ENCODE results near the gene NTN4.
"Not testable (repeated sequence)": the region's sequence is repeated elsewhere in the genome, so short reads cannot be mapped to it uniquely, and the experiment has no call there.

The NTN4 gene

DNA sequence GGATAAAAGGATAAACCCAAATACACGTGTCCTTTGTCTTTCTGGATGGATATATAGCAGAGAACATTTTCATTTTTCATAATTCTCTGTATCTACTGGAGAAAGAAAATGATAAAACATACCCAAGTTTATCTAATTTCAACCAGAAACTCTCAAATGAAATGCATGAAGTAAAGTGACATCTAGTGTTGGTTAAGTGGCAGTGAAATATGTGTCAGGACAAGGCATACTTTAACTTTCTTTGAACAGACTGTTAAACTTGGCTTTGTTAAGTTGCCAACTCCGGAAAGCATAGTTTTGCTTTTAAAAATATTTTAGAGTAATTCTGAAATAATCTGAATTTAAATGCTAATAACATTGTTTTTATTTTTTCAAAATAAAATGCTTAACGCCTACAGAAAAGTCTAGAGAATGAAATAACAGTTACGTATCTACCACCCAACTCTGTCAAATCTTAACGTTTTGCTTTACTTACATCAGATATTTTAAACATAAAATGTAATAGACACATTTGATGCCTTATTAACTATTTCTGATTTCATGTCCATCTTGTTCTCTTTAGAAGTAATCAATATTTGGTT lies 25.2 kb upstream of the NTN4 start:
- 100% methylated on average over 2 of the region's 5 CpGs; no CpG with 5 or more reads in 1 of the 2 experiments for WGBS, 2 experiments (ENCODE audit: insufficient coverage in 2 of 2)
- no peak overlapping the region for H3K27ac ChIP-seq (ENCODE audit: low read depth, low read length, severe bottlenecking)

DNA sequence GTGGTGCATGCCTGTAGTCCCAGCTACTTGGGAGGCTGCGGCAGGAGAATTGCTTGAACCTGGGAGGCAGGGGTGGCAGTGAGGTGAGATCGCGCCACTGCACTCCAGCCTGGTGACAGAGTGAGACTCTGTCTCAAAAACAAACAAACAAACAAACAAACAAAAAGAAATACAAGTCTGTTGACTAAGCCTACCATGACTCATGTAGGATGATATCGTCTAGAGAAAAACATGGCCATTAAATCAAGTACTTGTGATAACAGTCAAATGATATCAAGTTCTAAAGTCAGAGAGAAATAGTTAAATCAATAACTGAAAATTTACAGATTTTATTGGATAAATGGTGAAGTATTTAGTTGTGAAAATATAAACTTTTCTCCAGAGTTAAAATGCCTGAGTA lies 21.6 kb upstream of the NTN4 start:
- H3K4me3 ChIP-seq (ENCODE audit: extremely low read depth, insufficient read depth, low read length, poor library complexity, severe bottlenecking); H3K27ac ChIP-seq (ENCODE audit: low read depth, low read length, severe bottlenecking); H3K9me3 ChIP-seq (ENCODE audit: control insufficient read depth, low read length); H3K36me3 ChIP-seq (ENCODE audit: control insufficient read depth, insufficient read depth, low read length); H3K4me1 ChIP-seq (ENCODE audit: control insufficient read depth, insufficient read depth, low read length, poor library complexity, severe bottlenecking): not testable (repeated sequence)
- no CpG with 5 or more reads among the region's 4 CpGs for WGBS, 2 experiments (ENCODE audit: insufficient coverage in 2 of 2)

More for the DNA sequence above, 25.2 kb upstream of the NTN4 start:
- Histone ChIP-seq H3K4me1 (ENCODE audit: control insufficient read depth, insufficient read depth, low read length, poor library complexity, severe bottlenecking) (no peaks in the 10 kb centered on the region), H3K36me3 (ENCODE audit: control insufficient read depth, insufficient read depth, low read length) (no peaks in the 10 kb centered on the region), H3K4me3 (ENCODE audit: extremely low read depth, insufficient read depth, low read length, poor library complexity, severe bottlenecking) (no peak overlapping the region), H3K9me3 (ENCODE audit: control insufficient read depth, low read length) (no peaks in the 10 kb centered on the region)

DNA sequence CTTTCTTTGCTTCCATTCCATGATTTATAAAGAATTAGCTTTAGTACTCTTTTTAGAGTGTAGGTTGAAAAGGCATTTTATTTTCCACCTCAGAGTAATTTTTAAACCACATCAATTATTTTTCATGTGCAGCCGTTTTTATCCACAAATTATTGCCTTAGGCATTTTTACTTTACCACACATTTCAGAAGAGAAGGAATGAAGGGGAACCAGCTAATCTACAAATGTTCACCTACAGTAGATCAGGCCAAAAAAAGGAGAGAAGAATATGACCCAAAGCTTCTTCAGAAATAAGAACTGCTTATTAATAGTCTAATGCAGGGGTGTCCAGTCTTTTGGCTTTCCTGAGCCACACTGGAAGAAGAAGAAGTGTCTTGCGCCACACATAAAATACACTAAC lies 19.8 kb upstream of the NTN4 start:
- WGBS, 2 experiments (ENCODE audit: insufficient coverage in 2 of 2), result no CpG with 5 or more reads among the region's 2 CpGs
- Histone ChIP-seq H3K4me3 (ENCODE audit: extremely low read depth, insufficient read depth, low read length, poor library complexity, severe bottlenecking) (no peak overlapping the region), H3K9me3 (ENCODE audit: control insufficient read depth, low read length) (peaks cover 6% of the 10 kb centered on the region), H3K36me3 (ENCODE audit: control insufficient read depth, insufficient read depth, low read length) (no peaks in the 10 kb centered on the region), H3K27ac (ENCODE audit: low read depth, low read length, severe bottlenecking) (no peak overlapping the region), H3K4me1 (ENCODE audit: control insufficient read depth, insufficient read depth, low read length, poor library complexity, severe bottlenecking) (peaks cover 4% of the 10 kb centered on the region)

DNA sequence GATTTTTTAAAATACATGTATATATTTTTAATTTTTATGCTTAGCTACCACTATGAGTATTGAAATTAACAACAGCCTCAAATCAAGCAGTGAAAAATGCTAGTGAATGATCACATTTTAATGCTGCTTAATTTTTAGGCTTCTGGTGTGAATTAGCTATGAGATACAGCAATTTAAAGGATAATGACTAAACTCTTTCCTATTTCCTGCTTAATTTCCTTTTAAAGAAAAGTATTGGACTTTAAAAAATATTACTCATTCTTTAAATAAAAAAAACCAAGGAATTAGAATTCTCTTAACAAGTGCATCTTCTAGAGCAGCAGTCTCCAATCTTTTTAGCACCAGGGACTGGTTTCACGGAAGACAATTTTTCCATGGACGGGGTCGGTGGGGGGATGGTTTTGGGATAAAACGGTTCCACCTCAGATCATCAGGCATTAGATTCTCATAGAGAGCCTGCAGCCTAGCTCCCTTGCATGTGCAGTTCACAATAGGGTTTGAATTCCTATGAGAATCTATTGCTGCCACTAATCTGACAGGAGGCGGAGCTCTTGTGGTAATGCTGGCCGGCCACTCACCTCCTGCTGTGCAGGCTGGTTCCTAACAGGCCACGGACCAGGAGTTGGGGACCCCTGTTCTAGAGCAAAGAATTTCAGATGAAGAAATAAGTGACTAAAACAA lies 18.6 kb upstream of the NTN4 start:
- H3K9me3 ChIP-seq (ENCODE audit: control insufficient read depth, low read length), result peaks cover 6% of the 10 kb centered on the region
- no peak overlapping the region for H3K27ac ChIP-seq (ENCODE audit: low read depth, low read length, severe bottlenecking)
- H3K4me1 ChIP-seq (ENCODE audit: control insufficient read depth, insufficient read depth, low read length, poor library complexity, severe bottlenecking), result peaks cover 4% of the 10 kb centered on the region
- H3K4me3 ChIP-seq (ENCODE audit: extremely low read depth, insufficient read depth, low read length, poor library complexity, severe bottlenecking), result no peak overlapping the region
- 72 to 100% methylated on average over 2 to 5 of the region's 7 CpGs for WGBS, 2 experiments (ENCODE audit: insufficient coverage in 2 of 2)
- no peaks in the 10 kb centered on the region for H3K36me3 ChIP-seq (ENCODE audit: control insufficient read depth, insufficient read depth, low read length)

DNA sequence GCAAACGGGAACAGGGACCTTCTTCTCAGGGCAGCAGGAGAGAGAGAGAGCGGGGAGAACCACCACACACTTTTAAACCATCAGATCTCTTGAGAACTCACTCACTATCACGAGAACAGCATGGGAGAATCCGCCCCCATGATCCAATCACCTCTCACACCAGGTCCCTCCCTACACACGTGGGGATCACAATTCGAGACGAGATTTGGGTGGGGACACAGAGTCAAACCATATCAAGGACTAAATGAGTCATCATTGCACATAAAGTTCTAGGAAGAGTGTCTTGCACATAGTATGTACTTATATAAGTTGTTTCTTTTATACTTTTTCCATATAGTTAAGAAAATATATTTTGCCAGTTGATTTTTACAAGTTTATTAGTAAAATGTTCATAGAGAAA lies 17.6 kb upstream of the NTN4 start:
- peaks cover 4% of the 10 kb centered on the region for H3K4me1 ChIP-seq (ENCODE audit: control insufficient read depth, insufficient read depth, low read length, poor library complexity, severe bottlenecking)
- no peak overlapping the region for H3K27ac ChIP-seq (ENCODE audit: low read depth, low read length, severe bottlenecking)
- 93 to 100% methylated on average over 4 to 6 of the region's 7 CpGs for WGBS, 2 experiments (ENCODE audit: insufficient coverage in 2 of 2)
- H3K9me3 ChIP-seq (ENCODE audit: control insufficient read depth, low read length), result peaks cover 6% of the 10 kb centered on the region
- no peak overlapping the region for H3K4me3 ChIP-seq (ENCODE audit: extremely low read depth, insufficient read depth, low read length, poor library complexity, severe bottlenecking)
- no peaks in the 10 kb centered on the region for H3K36me3 ChIP-seq (ENCODE audit: control insufficient read depth, insufficient read depth, low read length)

DNA sequence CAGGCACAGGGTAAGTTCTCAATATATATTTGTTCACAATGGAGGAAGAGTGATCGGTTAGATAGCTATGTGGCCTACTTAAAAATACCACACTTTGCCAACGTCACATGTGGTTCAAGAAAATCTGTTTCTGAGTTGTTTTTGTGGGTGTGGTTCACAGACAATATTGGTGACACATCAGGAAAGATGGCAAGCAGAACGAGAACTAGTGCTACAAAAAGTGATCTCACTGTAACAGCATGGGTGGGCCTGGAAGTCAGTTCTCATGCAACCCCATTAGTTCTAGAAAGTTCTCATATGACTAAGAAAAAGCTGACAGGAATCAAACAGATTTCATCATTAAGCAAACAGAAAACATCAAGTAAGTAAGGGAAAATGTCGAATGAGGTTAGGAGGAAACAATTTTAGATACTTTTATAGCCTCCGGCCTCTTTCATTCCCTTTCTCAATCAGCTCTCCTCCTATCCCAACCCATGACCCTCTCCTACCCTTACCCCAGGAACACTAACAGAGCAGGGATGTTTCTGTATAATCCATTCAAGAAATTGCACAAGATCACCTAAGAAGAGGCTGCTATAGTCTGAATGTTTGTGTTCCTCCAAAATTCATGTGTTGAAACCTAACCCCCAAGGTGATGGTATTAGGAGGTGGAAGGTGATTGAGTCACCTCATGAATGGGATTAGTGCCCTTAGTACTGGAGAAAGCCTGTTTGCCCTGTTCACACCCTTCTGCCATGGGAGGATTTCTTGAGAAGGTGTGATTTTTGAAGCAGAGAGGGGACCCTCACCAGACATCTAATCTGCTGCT lies 15.5 kb upstream of the NTN4 start:
- peaks cover 6% of the 10 kb centered on the region for H3K9me3 ChIP-seq (ENCODE audit: control insufficient read depth, low read length)
- no peaks in the 10 kb centered on the region for H3K36me3 ChIP-seq (ENCODE audit: control insufficient read depth, insufficient read depth, low read length)
- WGBS, 2 experiments (ENCODE audit: insufficient coverage in 2 of 2), result 78 to 83% methylated on average over 2 of the region's 5 CpGs
- no peak overlapping the region for H3K4me3 ChIP-seq (ENCODE audit: extremely low read depth, insufficient read depth, low read length, poor library complexity, severe bottlenecking)
- H3K4me1 ChIP-seq (ENCODE audit: control insufficient read depth, insufficient read depth, low read length, poor library complexity, severe bottlenecking), result peaks cover 12% of the 10 kb centered on the region
- no peak overlapping the region for H3K27ac ChIP-seq (ENCODE audit: low read depth, low read length, severe bottlenecking)

DNA sequence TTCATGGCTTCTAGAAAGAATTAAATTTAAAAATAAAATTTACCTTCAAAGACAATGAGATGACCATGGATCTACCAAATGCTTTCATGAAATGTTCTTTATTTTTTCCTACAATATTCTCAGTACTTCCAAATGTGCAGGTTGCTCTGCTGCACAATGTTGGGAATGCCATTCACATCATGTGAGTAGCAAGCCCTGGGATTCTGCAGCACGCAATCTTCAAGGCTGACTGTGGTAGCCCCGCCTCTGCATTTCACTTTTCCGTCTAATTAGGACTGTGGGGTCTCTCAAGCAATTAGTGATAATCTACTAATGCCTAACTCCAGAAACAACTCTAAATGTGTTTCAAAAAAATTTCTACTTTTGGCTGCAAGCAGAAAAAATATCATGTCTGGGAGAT lies 13.7 kb upstream of the NTN4 start:
- Histone ChIP-seq H3K36me3 (ENCODE audit: control insufficient read depth, insufficient read depth, low read length) (no peaks in the 10 kb centered on the region), H3K4me1 (ENCODE audit: control insufficient read depth, insufficient read depth, low read length, poor library complexity, severe bottlenecking) (peaks cover 12% of the 10 kb centered on the region), H3K27ac (ENCODE audit: low read depth, low read length, severe bottlenecking) (no peak overlapping the region), H3K4me3 (ENCODE audit: extremely low read depth, insufficient read depth, low read length, poor library complexity, severe bottlenecking) (no peak overlapping the region), H3K9me3 (ENCODE audit: control insufficient read depth, low read length) (peaks cover 2% of the 10 kb centered on the region)
- 50 to 89% methylated on average over 1 to 2 of the region's 3 CpGs for WGBS, 2 experiments (ENCODE audit: insufficient coverage in 2 of 2)

DNA sequence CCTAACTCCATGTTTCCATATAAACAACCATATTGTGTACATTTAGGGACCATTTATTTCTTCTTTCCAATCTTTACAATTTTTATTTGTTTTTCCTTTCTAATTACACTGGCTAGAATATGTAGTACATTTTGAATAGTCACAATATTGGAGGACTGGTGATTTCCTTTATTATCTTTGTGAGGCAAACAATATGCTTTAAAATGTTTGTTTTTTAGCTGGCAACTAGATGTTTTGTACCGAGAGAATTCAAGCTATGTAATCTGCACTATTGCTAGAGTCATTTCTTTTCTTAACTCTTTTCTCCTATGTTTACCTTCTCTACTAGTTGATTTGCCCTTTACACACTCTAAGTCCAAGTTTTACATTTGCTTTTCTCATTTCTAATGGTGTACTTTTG lies 13.3 kb upstream of the NTN4 start:
- H3K36me3 ChIP-seq (ENCODE audit: control insufficient read depth, insufficient read depth, low read length), result no peaks in the 10 kb centered on the region
- no peak overlapping the region for H3K4me3 ChIP-seq (ENCODE audit: extremely low read depth, insufficient read depth, low read length, poor library complexity, severe bottlenecking)
- H3K27ac ChIP-seq (ENCODE audit: low read depth, low read length, severe bottlenecking), result no peak overlapping the region
- no peaks in the 10 kb centered on the region for H3K9me3 ChIP-seq (ENCODE audit: control insufficient read depth, low read length)
- WGBS, 2 experiments (ENCODE audit: insufficient coverage in 2 of 2), result no CpG with 5 or more reads among the region's 1 CpG
- H3K4me1 ChIP-seq (ENCODE audit: control insufficient read depth, insufficient read depth, low read length, poor library complexity, severe bottlenecking), result peaks cover 12% of the 10 kb centered on the region

DNA sequence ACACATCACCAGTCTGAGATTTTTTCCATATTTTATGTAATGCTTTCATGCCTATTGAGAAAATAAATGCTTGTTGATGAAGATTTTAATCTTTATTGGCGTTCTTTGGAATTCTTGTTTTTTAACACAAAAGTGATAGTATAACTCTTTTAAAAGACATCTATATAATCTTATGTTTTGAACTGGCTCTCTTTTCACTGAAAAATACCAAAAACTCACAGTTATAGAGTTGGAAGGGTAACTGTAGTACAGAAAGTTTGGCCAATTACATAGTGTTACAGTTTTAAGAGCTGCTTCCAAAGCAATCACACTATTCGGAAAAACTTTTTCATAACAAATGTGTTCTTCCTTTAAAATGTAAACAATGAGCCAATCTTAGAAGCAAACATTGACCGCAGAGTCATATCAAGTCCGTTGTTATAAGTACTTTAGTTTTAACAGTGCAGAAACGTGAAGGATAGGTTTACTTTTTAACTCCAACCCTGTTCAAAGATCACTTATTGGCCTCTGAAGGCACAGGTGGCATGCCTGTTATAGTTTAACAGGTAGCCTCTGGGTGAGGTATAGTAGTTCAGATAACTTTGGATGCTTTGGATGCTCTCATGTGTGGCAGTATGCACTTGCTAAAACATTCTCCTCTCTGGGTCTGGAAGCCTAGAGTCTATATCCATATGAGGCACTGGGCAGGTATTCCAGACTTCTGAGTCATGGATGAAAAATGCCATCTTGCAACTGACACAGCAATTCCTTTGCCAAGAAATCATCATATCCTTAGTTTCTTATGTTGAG lies 12.1 kb upstream of the NTN4 start:
- no peaks in the 10 kb centered on the region for H3K9me3 ChIP-seq (ENCODE audit: control insufficient read depth, low read length)
- WGBS, 2 experiments (ENCODE audit: insufficient coverage in 2 of 2), result 60 to 70% methylated on average over 1 to 3 of the region's 5 CpGs
- peaks cover 12% of the 10 kb centered on the region for H3K4me1 ChIP-seq (ENCODE audit: control insufficient read depth, insufficient read depth, low read length, poor library complexity, severe bottlenecking)
- H3K4me3 ChIP-seq (ENCODE audit: extremely low read depth, insufficient read depth, low read length, poor library complexity, severe bottlenecking), result no peak overlapping the region
- H3K36me3 ChIP-seq (ENCODE audit: control insufficient read depth, insufficient read depth, low read length), result no peaks in the 10 kb centered on the region
- H3K27ac ChIP-seq (ENCODE audit: low read depth, low read length, severe bottlenecking), result peak overlapping the region; percentile 44

DNA sequence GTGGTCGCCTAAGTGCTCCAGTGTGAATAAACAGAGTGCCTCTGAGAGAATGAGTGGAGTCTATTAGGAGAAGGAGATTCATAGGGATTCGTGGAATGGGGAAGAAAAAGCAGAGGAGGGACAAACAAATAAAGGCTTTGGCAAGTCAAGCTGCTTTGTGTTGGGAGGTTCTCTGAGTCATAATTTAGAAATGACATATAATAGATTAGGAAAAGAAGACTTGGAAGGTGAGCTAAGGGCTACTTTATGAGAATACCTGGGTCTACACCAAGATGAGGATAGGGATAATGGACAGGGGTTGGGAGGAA lies 6.4 kb upstream of the NTN4 start:
- WGBS, 2 experiments (ENCODE audit: insufficient coverage in 2 of 2), result 77 to 93% methylated on average over 2 of the region's 2 CpGs
- H3K4me3 ChIP-seq (ENCODE audit: extremely low read depth, insufficient read depth, low read length, poor library complexity, severe bottlenecking), result no peak overlapping the region
- no peaks in the 10 kb centered on the region for H3K9me3 ChIP-seq (ENCODE audit: control insufficient read depth, low read length)
- H3K27ac ChIP-seq (ENCODE audit: low read depth, low read length, severe bottlenecking), result no peak overlapping the region
- no peaks in the 10 kb centered on the region for H3K36me3 ChIP-seq (ENCODE audit: control insufficient read depth, insufficient read depth, low read length)
- H3K4me1 ChIP-seq (ENCODE audit: control insufficient read depth, insufficient read depth, low read length, poor library complexity, severe bottlenecking), result no peaks in the 10 kb centered on the region
